HUES64 (cell line): ENCODE measurements around the gene SCYGR4.
"Not testable (repeated sequence)": the region's sequence is repeated elsewhere in the genome, so short reads cannot be mapped to it uniquely, and the experiment has no call there.

Experiments used
- H3K27ac ChIP-seq: 2 replicates; pipeline ENCODE4 v1.7.0; 2013; ENCODE audit warnings: low read depth, low read length, inconsistent platforms
- H3K27me3 ChIP-seq: 2 replicates; pipeline ENCODE4 v1.6.1; 2013; ENCODE audit warnings: mild to moderate bottlenecking, low read length; ENCODE audit not compliant: insufficient read depth
- H3K36me3 ChIP-seq: 2 replicates; pipeline ENCODE4 v1.6.1; 2013; ENCODE audit warnings: mild to moderate bottlenecking, low read length; ENCODE audit not compliant: insufficient read depth
- H3K4me1 ChIP-seq: 2 replicates; pipeline ENCODE4 v1.6.1; 2013; ENCODE audit warnings: mild to moderate bottlenecking, low read length, moderate library complexity; ENCODE audit not compliant: insufficient read depth
- H3K4me3 ChIP-seq: 2 replicates; pipeline ENCODE4 v1.5.1; 2013; ENCODE audit warnings: mild to moderate bottlenecking, low read length, moderate library complexity
- H3K9ac ChIP-seq: 2 replicates; pipeline ENCODE4 v1.6.1; 2013; ENCODE audit warnings: mild to moderate bottlenecking, low read depth, low read length
- H3K9me3 ChIP-seq: 2 replicates; pipeline ENCODE4 v1.6.1; 2013; ENCODE audit warnings: low read depth, low read length; ENCODE audit not compliant: insufficient read depth
- WGBS: fragments of 150-250, 120-280 bp; methylation state at CpG from one replicate; pipeline ENCODE4 v1.1.7; 2013; ENCODE audit warnings: missing lambda C conversion rate; 5-methylcytosine and 5-hydroxymethylcytosine counted together

Gene SCYGR4

DNA sequence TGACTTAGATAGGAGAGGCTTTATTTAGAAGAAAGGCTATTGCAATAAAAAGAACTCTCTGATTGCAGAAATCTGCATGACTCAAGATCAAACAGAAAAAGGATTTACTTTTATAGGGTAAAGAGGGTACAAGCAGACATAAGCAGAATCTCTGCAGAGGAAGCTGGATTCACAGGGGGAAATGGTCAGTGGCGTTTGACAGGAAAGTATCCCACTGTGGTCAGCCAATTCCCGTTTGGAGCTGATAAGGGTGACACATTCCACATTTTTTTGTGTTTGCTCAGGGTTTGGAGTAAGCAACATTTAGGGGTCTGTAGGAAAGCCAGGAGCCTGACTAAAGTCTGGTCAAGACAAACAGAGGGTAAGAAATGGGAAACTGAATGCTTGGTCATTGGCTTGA is 25.4 kb downstream of the SCYGR4 start:
- Histone ChIP-seq H3K9me3 (no peaks in the 10 kb centered on the region), H3K4me1 (0 out of 2 replicates have a peak, but pooled peaks cover 5% of the 10 kb centered on the region), H3K4me3 (no peak overlapping the region), H3K36me3 (no peaks in the 10 kb centered on the region), H3K27me3 (no peaks in the 10 kb centered on the region), H3K9ac (no peak overlapping the region), H3K27ac (no peak overlapping the region)
- 46% methylated on average over 2 of the region's 2 CpGs for WGBS

DNA sequence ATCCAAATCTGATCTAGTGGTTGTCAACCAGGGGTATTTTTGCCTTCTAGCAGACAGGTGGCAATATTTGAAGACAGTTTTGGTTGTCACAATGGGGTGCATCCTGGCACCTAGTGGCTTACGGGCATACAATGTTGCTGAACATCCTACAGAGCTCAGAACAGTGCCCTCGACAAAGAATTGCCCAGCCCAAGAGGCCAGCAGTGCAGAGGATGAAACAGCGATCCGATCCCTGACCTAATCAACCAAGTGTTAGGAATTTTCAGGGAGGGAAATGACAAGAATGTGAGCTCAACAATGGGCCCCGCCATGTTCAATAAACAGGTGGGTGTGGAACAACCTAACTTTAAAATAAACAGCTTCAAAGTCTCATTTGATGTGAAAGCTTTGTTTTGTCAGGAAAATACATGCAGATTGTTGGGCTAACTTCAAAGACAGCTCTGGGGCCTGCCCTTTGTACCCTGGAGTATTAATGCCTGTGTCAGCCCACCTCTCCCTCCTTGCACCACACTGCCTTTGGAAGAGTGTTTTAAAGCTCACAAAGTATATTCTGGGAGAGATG is 26.8 kb downstream of the SCYGR4 start:
- no peaks in the 10 kb centered on the region for H3K36me3 ChIP-seq
- 70% methylated on average over 5 of the region's 5 CpGs for WGBS

DNA sequence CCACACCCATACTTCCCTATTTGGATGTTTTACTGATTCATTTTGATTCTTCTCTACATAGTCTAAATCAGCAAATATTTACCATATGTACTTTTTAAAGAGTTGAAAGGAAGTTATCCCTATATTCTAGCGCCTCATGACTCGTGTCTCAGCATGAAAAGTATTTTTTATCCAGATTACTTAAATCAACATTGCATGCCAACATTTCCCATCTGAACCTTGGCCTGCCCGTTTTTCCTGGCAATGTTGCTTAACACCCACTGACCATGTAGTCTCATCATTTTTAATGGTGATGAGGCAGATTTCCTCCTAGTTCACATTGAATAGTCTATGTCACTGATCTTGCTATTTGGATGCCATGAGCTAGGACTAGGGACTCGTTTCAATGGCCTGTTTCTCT is 36.1 kb downstream of the SCYGR4 start:
- Histone ChIP-seq H3K36me3 (no peaks in the 10 kb centered on the region), H3K4me3 (no peak overlapping the region), H3K27me3 (no peaks in the 10 kb centered on the region), H3K27ac (no peak overlapping the region), H3K9ac (no peak overlapping the region), H3K4me1 (no peaks in the 10 kb centered on the region), H3K9me3 (no peaks in the 10 kb centered on the region)
- 88% methylated on average over 3 of the region's 4 CpGs for WGBS

More for the DNA sequence above, 26.8 kb downstream of the SCYGR4 start:
- 0 out of 2 replicates have a peak, but pooled peaks cover 5% of the 10 kb centered on the region for H3K4me1 ChIP-seq
- H3K9me3 ChIP-seq, result no peaks in the 10 kb centered on the region
- H3K27me3 ChIP-seq, result no peaks in the 10 kb centered on the region
- no peak overlapping the region for H3K27ac ChIP-seq
- H3K9ac ChIP-seq, result no peak overlapping the region
- H3K4me3 ChIP-seq, result no peak overlapping the region

DNA sequence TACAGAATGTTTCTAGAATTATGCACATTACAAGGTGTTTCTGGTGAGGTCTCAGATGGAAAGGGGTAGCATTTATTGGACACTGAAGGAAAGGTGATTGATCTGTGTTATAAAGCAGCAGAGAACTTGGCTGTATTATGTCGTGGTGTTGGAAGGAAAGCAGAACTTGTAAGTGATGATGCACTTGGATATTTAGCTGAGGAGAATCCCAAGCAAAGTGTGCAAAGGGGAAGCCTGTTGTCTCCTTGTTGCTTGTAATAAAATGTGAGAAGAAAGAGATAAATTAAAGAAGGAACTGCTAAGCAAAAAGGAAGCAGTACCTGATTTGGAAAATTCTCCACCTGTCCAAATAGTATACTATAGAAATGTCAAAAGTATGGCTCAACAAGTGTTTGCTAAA is 37.1 kb downstream of the SCYGR4 start:
- no peak overlapping the region for H3K9ac ChIP-seq

DNA sequence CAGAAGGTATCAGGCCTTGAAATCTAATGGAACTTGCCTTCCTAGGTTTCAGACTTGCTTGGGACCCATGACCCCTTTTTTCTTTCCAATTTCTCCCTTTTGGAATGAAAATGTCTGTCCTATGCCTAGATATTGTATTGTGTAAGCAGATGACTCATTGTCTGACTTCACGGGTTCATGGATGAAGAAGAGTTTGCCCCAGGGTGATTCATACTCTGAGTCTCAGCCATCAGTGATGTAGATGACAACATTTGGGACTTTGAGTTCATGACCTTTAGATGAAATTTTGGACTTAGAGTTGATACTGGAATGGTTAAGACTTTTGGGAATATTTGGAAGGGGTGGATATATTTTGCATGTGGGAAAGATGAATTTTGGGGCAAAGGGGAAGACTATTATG is 38.2 kb downstream of the SCYGR4 start:
- 89% methylated on average over 1 of the region's 1 CpG for WGBS
- no peak overlapping the region for H3K4me3 ChIP-seq
- H3K4me1 ChIP-seq, result no peaks in the 10 kb centered on the region
- H3K9me3 ChIP-seq, result no peaks in the 10 kb centered on the region
- no peaks in the 10 kb centered on the region for H3K27me3 ChIP-seq
- H3K9ac ChIP-seq, result no peak overlapping the region
- H3K27ac ChIP-seq, result no peak overlapping the region
- H3K36me3 ChIP-seq, result no peaks in the 10 kb centered on the region

More for the DNA sequence above, 37.1 kb downstream of the SCYGR4 start:
- WGBS, result 86% methylated on average over 1 of the region's 1 CpG
- Histone ChIP-seq H3K4me1 (no peaks in the 10 kb centered on the region), H3K4me3 (no peak overlapping the region), H3K36me3 (no peaks in the 10 kb centered on the region), H3K27ac (no peak overlapping the region), H3K9me3 (no peaks in the 10 kb centered on the region), H3K27me3 (no peaks in the 10 kb centered on the region)

DNA sequence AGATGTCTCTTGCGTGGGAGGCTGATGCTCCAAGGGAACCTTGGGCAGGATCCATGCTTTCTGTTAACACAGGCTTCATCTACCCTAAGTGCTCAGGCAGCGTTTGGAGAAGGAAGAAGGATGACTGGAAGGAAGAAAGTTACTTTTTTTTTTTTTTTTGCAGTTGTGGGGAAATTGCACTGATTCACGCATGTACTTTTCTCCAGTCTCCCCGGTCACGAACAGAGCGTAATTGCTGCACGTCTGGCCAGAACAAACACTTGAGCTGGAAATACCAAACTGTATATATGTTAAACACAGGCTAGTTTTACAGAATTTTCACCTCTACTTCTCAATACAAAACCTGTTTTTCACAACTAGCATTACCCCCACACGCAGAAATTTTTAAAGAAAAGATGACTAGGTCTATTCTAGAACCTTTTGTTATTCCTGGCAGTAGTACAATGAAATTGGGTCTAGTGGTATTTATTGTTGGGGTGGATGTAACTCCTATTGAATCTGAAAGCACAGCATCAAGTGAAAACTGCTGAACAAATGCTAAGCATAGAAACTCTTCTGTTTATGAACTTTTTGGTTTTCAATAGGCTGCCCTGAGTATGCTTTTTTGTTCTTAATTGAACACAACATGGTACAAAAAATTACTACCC is 40.0 kb downstream of the SCYGR4 start:
- Histone ChIP-seq H3K27ac (no peak overlapping the region), H3K9me3 (no peaks in the 10 kb centered on the region), H3K27me3 (no peaks in the 10 kb centered on the region), H3K4me1 (peaks cover 14% of the 10 kb centered on the region), H3K4me3 (no peak overlapping the region), H3K9ac (no peak overlapping the region), H3K36me3 (no peaks in the 10 kb centered on the region)
- WGBS, result 89% methylated on average over 7 of the region's 8 CpGs

DNA sequence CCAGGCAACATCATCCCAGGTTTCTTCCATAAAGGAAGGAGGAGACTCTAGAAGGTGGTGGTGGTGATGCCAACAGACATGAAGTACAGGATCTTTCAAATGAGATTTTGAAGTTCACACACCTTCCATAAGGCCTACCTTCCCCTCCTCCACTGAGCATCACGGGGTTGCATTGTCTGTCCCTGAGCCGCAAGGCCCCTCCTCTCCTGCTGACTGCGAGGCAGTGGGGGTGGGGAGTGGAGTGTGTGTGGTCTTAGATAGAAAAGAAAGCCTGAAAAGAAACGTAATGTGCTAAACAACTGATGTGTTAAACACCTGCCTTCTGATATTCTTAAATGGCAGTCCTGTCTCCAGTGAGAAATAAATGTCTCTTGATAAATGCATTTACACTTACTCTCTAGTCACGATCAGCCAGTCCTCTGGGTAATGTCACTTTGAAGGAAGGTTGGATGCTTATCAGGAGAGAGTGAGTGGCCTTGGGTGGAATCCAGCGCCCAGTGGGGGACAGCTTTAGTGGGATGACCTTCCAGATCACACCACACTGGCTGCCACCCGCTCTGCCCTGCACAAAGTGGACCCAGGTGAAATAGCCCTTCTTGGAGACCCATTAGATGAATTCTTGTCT is 43.8 kb downstream of the SCYGR4 start:
- Histone ChIP-seq H3K27ac (peak overlapping the region; percentile 28; the same call in 1 of the 2 replicates), H3K4me1 (peaks cover 14% of the 10 kb centered on the region), H3K27me3 (no peaks in the 10 kb centered on the region), H3K9ac (no peak overlapping the region), H3K4me3 (no peak overlapping the region), H3K9me3 (no peaks in the 10 kb centered on the region), H3K36me3 (no peaks in the 10 kb centered on the region)
- WGBS, result 37% methylated on average over 7 of the region's 7 CpGs

DNA sequence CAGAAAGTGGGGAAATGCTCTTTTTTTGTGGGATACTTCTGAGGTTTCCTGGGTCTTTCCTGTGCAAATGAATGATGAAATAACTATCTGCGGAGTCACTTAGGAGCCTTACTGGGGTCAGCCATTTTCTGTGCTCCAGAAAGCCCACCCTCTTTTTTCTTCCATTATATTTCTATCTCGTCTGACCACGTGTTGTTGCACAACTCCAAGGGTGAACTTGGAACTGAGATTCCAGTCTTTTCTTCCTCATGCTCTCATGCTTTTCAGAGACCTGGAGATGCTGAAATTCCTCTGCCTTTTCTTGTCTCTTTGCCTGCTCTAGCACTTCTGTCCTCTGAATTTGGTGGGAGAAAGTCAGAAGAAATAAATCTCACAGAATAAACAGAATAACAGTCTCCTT is 44.5 kb downstream of the SCYGR4 start:
- H3K4me1 ChIP-seq, result peaks cover 14% of the 10 kb centered on the region
- H3K36me3 ChIP-seq, result no peaks in the 10 kb centered on the region
- H3K4me3 ChIP-seq, result no peak overlapping the region
- H3K27ac ChIP-seq, result no peak overlapping the region
- WGBS, result 76% methylated on average over 3 of the region's 3 CpGs
- H3K9me3 ChIP-seq, result no peaks in the 10 kb centered on the region
- H3K9ac ChIP-seq, result no peak overlapping the region
- no peaks in the 10 kb centered on the region for H3K27me3 ChIP-seq

DNA sequence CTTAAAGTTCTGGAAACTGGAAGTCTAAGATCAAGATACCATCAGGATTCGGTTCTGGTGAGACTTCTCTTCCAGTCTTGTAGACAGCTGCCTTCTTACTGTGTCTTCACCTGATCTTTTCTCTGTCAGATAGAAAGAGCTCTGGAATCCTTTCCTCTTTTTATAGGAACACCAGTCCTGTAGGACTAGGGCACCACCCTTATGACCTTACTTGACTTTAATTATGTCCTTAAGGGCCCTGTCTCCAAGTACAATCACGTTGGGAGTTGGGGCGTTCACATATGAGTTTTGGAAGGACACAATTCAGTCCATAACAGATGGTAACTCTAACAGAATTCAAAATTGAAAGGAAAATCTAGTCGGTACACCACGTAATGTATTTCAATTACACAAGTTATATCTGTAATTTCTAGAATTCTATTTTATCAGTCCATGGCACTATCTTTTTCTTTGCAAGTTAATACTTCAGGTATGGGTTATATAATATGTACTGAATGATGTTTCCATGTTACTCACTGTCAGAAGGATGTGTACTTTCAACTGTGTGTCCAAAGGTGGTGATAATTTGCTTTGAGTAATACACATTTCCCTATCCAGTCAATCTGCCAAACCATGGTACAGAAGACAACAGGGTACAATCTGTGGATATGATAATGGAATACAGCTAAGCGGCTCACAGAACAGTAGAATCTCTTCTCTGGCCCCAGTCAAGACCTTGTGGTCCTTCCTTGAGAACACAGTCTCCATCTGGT is 48.1 kb downstream of the SCYGR4 start:
- Histone ChIP-seq H3K4me1 (peaks cover 14% of the 10 kb centered on the region), H3K27ac (no peak overlapping the region), H3K9me3 (no peaks in the 10 kb centered on the region), H3K36me3 (no peaks in the 10 kb centered on the region), H3K4me3 (no peak overlapping the region), H3K27me3 (no peaks in the 10 kb centered on the region), H3K9ac (no peak overlapping the region)
- 96% methylated on average over 6 of the region's 6 CpGs for WGBS

DNA sequence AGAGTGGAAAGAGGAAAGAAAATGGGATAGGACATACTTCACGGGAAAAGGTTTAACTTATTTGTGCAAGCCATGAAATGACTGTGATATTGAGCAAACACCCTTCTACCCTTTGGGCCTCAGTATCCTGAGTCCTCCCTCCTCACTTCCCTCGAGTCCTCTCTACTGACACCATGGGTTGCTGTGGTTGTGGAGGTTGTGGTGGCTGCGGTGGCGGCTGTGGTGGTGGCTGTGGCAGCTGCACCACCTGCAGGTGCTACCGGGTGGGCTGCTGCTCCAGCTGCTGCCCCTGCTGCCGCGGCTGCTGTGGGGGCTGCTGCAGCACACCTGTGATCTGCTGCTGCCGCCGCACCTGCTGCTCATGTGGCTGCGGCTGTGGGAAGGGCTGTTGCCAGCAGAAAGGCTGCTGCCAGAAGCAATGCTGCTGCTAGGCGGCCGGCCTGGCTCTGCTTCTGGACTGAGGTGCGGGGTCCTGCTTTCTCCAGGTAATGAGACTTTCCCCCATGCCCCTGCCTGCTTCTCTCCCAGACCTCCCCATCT is 49.4 kb downstream of the SCYGR4 start, which contains the start of gene SCYGR5:
TSS of gene SCYGR5 (plus strand) at position 174 of the 540 bp plus-strand sequence. CDS start at position 174, 0 bp downstream.
- H3K27ac ChIP-seq, H3K4me3 ChIP-seq, H3K9me3 ChIP-seq, H3K9ac ChIP-seq, H3K4me1 ChIP-seq, H3K36me3 ChIP-seq, H3K27me3 ChIP-seq: not testable (repeated sequence)
- WGBS, result 94% methylated on average over 10 of the region's 13 CpGs
